Fibroblast of lung (primary cell): ENCODE results near the gene RFX5. TPM values are rescaled to one million over a fixed set of nuclear protein-coding genes. Genes with fewer than 3 reads are reported as not detected.

Experiments used
- DNase-seq, 2 donors: peaks; one replicate each; pipeline versions ENCODE4 v3.0.0 to v3.0.0-alpha.2; 2010; ENCODE audit warnings: low read depth in 2 of 2
- H2AFZ ChIP-seq: 2 replicates; pipeline ENCODE4 v1.5.1; 2012; ENCODE audit warnings: low read length, control low read depth, inconsistent platforms
- H3K27ac ChIP-seq: 2 replicates; pipeline ENCODE4 v1.5.1; 2011; ENCODE audit warnings: low read length, control low read depth; ENCODE audit not compliant: insufficient read depth
- H3K27me3 ChIP-seq: 2 replicates; pipeline ENCODE4 v1.5.1; 2011; ENCODE audit warnings: mild to moderate bottlenecking, low read length; ENCODE audit not compliant: control insufficient read depth, insufficient read depth
- H3K36me3 ChIP-seq: 2 replicates; pipeline ENCODE4 v1.5.1; 2011; ENCODE audit warnings: low read length; ENCODE audit not compliant: control insufficient read depth, insufficient read depth
- H3K4me1 ChIP-seq: 2 replicates; pipeline ENCODE4 v1.5.1; 2011; ENCODE audit warnings: low read length; ENCODE audit not compliant: control insufficient read depth, insufficient read depth; ENCODE audit errors: extremely low read depth
- H3K4me2 ChIP-seq: 2 replicates; pipeline ENCODE4 v1.5.1; 2011; ENCODE audit warnings: low read length, control low read depth; ENCODE audit not compliant: insufficient read depth; ENCODE audit errors: extremely low read depth
- H3K4me3 ChIP-seq, 4 experiments: fragments of 200-600 bp in 1 of 4; sonication (generic) in 1 of 4; replicated peaks in 1 of 4; 2 replicates each; pipeline ENCODE4 v1.5.1; 2011 to 2016; ENCODE audit warnings: low read length in 4 of 4, low read depth in 3 of 4, mild to moderate bottlenecking in 3 of 4, control low read depth in 2 of 4, inconsistent platforms in 1 of 4, mixed read lengths in 1 of 4; ENCODE audit not compliant: insufficient read depth in 1 of 4; ENCODE audit errors: control extremely low read depth in 1 of 4
- H3K79me2 ChIP-seq: 2 replicates; pipeline ENCODE4 v1.5.1; 2012; ENCODE audit warnings: mild to moderate bottlenecking, low read length, inconsistent platforms; ENCODE audit not compliant: control insufficient read depth, insufficient read depth
- H3K9ac ChIP-seq: 2 replicates; pipeline ENCODE4 v1.5.1; 2011; ENCODE audit warnings: mild to moderate bottlenecking, low read length, control low read depth; ENCODE audit not compliant: insufficient read depth
- H3K9me3 ChIP-seq: 2 replicates; pipeline ENCODE4 v1.5.1; 2012; ENCODE audit warnings: low read depth, low read length; ENCODE audit not compliant: control insufficient read depth, insufficient read depth
- H4K20me1 ChIP-seq: 2 replicates; pipeline ENCODE4 v1.5.1; 2011; ENCODE audit warnings: low read length; ENCODE audit not compliant: control insufficient read depth, insufficient read depth; ENCODE audit errors: extremely low read depth
- CTCF ChIP-seq, 2 donors: IDR thresholded peaks in 1 of 2; conservative IDR thresholded peaks in 1 of 2; 1 replicate in 1 of 2; 2 replicates in 1 of 2; pipeline ENCODE4 v1.5.1; 2011 to 2012; ENCODE audit warnings: low read length in 2 of 2, control low read depth in 1 of 2, inconsistent platforms in 1 of 2, low read depth in 1 of 2, mild to moderate bottlenecking in 1 of 2
- EZH2 ChIP-seq: IDR thresholded peaks from 2 replicates; pipeline ENCODE4 v1.5.1; 2012; ENCODE audit warnings: low read length, control low read depth, mild to moderate bottlenecking; ENCODE audit errors: missing control alignments
- polyA plus RNA-seq, 2 donors: library from polyadenylated mRNA; depleted of rRNA in 1 of 2; stranded (reverse) in 1 of 2; unstranded in 1 of 2; fragments of >200 nt; gene quantifications; 2 replicates each; pipeline ENCODE4 v1.2.1, GENCODE V29; 2011 to 2012; ENCODE audit warnings: missing spikeins in 1 of 2
- total RNA-seq: library from RNA; depleted of rRNA; stranded (reverse); fragments of >200 nt; gene quantifications from 2 replicates; pipeline ENCODE4 v1.2.1, GENCODE V29; 2014

Gene RFX5
- total and polyA plus RNA-seq, 2 donors (not counting 1 experiment from before 2014, with no cell fraction given) = 18.4 to 35.5 TPM

- peak within 1 kb of the TSS; percentile 91 for H3K4me2 ChIP-seq
- peak within 1 kb of the TSS; percentile 58 for H2AFZ ChIP-seq
- H3K9me3 ChIP-seq = no peaks in the 10 kb centered on the region
- DNase-seq = peak; percentile 60 to 94
- H3K9ac ChIP-seq = no peak within 1 kb of the TSS
- no peaks in the 10 kb centered on the region for H4K20me1 ChIP-seq
- H3K79me2 ChIP-seq = no peaks in the 10 kb centered on the region
- H3K27ac ChIP-seq = peak within 1 kb of the TSS; percentile 29
- H3K4me3 ChIP-seq = peak within 1 kb of the TSS; percentile 57 to 71 (median 62)
- peaks cover 3% of the 10 kb centered on the region for H3K4me1 ChIP-seq
- TF ChIP-seq EZH2 (no peak), CTCF (conservative IDR thresholded peaks at IDR 0.05 in 1 of 2, IDR thresholded peaks at IDR 0.05 in 1 of 2; ENCODE audit: low read depth in 1 of 2, low read length in 2 of 2) (no peak)
- no peaks in the 10 kb centered on the region for H3K36me3 ChIP-seq
- H3K27me3 ChIP-seq = peaks cover 2% of the 10 kb centered on the region
These were observed 25.2 kb upstream of the RFX5 start, which contains the start of gene SELENBP1 for GRCh38 chr1:151372058-151372934. SELENBP1 (minus strand) TSS chr1:151372705; CDS start chr1:151372641, 64 bp downstream.

- H3K9me3 ChIP-seq = no peaks in the 10 kb centered on the region
- no peaks in the 10 kb centered on the region for H3K27me3 ChIP-seq
- H4K20me1 ChIP-seq = no peaks in the 10 kb centered on the region
- H3K4me1 ChIP-seq = peaks cover 3% of the 10 kb centered on the region
- no peak overlapping the region for H3K27ac ChIP-seq
- H3K79me2 ChIP-seq = no peaks in the 10 kb centered on the region
- H3K4me3 ChIP-seq = peak overlapping the region; percentile 57 to 71 (median 62)
- H3K36me3 ChIP-seq = peaks cover 1% of the 10 kb centered on the region
- H3K9ac ChIP-seq = no peak overlapping the region
- peak overlapping the region; percentile 91 for H3K4me2 ChIP-seq
- TF ChIP-seq CTCF (conservative IDR thresholded peaks at IDR 0.05 in 1 of 2, IDR thresholded peaks at IDR 0.05 in 1 of 2; ENCODE audit: low read depth in 1 of 2, low read length in 2 of 2) = no peak
- TF ChIP-seq EZH2 = no peak
- DNase-seq = peak; percentile 38 to 76
- no peak overlapping the region for H2AFZ ChIP-seq
These were observed 24.5 kb upstream of the RFX5 start for GRCh38 chr1:151371370-151372057.

- Histone ChIP-seq H3K79me2 (no peaks in the 10 kb centered on the region), H4K20me1 (no peaks in the 10 kb centered on the region), H2AFZ (no peak overlapping the region), H3K9me3 (no peaks in the 10 kb centered on the region), H3K4me1 (peaks cover 3% of the 10 kb centered on the region), H3K27ac (no peak overlapping the region), H3K27me3 (no peaks in the 10 kb centered on the region), H3K4me2 (no peak overlapping the region), H3K4me3 (no peak overlapping the region), H3K36me3 (peaks cover 1% of the 10 kb centered on the region), H3K9ac (no peak overlapping the region)
- no peak for TF ChIP-seq EZH2
- TF ChIP-seq CTCF (conservative IDR thresholded peaks at IDR 0.05 in 1 of 2, IDR thresholded peaks at IDR 0.05 in 1 of 2; ENCODE audit: low read depth in 1 of 2, low read length in 2 of 2) = no peak
- no peak for DNase-seq
These were observed 23.3 kb upstream of the RFX5 start for GRCh38 chr1:151370211-151370911.
